A549 (cell line): ENCODE measurements around the gene AAK1. TPM values are rescaled to one million over a fixed set of nuclear protein-coding genes. Genes with fewer than 3 reads are reported as not detected.
A peak's percentile ranks its signal among the peaks of the same experiment; 100 is the strongest.

Experiments
- ATAC-seq, 2 experiments: fragments of 200-7000 bp in 1 of 2; fragments of >200 bp in 1 of 2; cut with Nextera tagmentation in 1 of 2; cut with Tn5 transposase in 1 of 2; 3 replicates each; pipeline versions ENCODE4 v1.8.0 to v1.9.1; 2018 to 2020; ENCODE audit warnings: mild to moderate bottlenecking in 1 of 2, moderate library complexity in 1 of 2
- CTCF ChIA-PET: fragments of 300-600 bp; sonication (Branson Sonifier 250); formaldehyde crosslinking; extraction: SDS; loops from one replicate; lab custom pipeline; 2021; ENCODE audit warnings: antibody characterized with exemption, inconsistent platforms; lab: Yijun Ruan, JAX
- POLR2A ChIA-PET: fragments of 350-600 bp; formaldehyde crosslinking; extraction: SDS; loops from one replicate; lab custom pipeline; 2021; ENCODE audit warnings: antibody characterized with exemption, inconsistent platforms; lab: Yijun Ruan, JAX
- DNase-seq, 2 experiments: peaks; one replicate each; pipeline versions ENCODE4 v3.0.0 to v3.0.0-alpha.2; 2011 to 2016; ENCODE audit warnings: low read depth in 1 of 2, low spot score in 1 of 2
- FAIRE-seq: peaks from 2 replicates; lab custom pipeline; 2011; peaks lifted over from hg19 to GRCh38; lab: Jason Lieb, UNC
- H3K27ac ChIP-seq, 2 experiments: fragments of >200 bp; sonication (Bioruptor Twin); formaldehyde crosslinking; 3 replicates each; pipeline ENCODE4 v1.5.1; 2016 to 2017
- H3K4me1 ChIP-seq: fragments of >200 bp; sonication (Bioruptor Twin); formaldehyde crosslinking; 3 replicates; pipeline ENCODE4 v1.6.1; 2016
- H3K4me2 ChIP-seq: fragments of >200 bp; sonication (Bioruptor Twin); formaldehyde crosslinking; 3 replicates; pipeline ENCODE4 v1.6.1; 2016
- H3K4me3 ChIP-seq: fragments of >200 bp; sonication (Bioruptor Twin); formaldehyde crosslinking; 3 replicates; pipeline ENCODE4 v1.5.1; 2016
- H3K9me3 ChIP-seq: fragments of >200 bp; sonication (Bioruptor Twin); formaldehyde crosslinking; 3 replicates; pipeline ENCODE4 v1.6.1; 2016
- CBX2 ChIP-seq: fragments of 200-600 bp; sonication (generic); IDR thresholded peaks from 2 replicates; pipeline ENCODE4 v1.6.1; 2016; ENCODE audit warnings: low read depth, mild to moderate bottlenecking, borderline replicate concordance
- CBX8 ChIP-seq: fragments of 200-600 bp; sonication (generic); IDR thresholded peaks from 2 replicates; pipeline ENCODE4 v1.6.1; 2016
- CHD2 ChIP-seq: fragments of 150-350 bp; IDR thresholded peaks from 2 replicates; pipeline ENCODE4 v1.6.1; 2014; ENCODE audit warnings: low read length; ENCODE audit not compliant: partially characterized antibody
- CHD4 ChIP-seq: fragments of 200-600 bp; sonication (generic); IDR thresholded peaks from 2 replicates; pipeline ENCODE4 v1.6.1; 2016; ENCODE audit warnings: antibody characterized with exemption, mild to moderate bottlenecking, borderline replicate concordance
- EHMT2 ChIP-seq: fragments of 200-600 bp; sonication (generic); IDR thresholded peaks from 2 replicates; pipeline ENCODE4 v1.6.1; 2016; ENCODE audit warnings: antibody characterized with exemption, low read depth, mild to moderate bottlenecking, moderate library complexity
- FOSL2 ChIP-seq, 2 experiments: fragments of 450-650 bp in 1 of 2; fragments of >200 bp in 1 of 2; sonication (Bioruptor Twin) in 1 of 2; formaldehyde crosslinking; IDR thresholded peaks; 2 replicates each; pipeline versions ENCODE4 v1.5.0 to v1.6.1; 2016 to 2020; ENCODE audit warnings: mild to moderate bottlenecking in 1 of 2, moderate library complexity in 1 of 2
- GATA3 ChIP-seq: IDR thresholded peaks from 2 replicates; pipeline ENCODE4 v1.6.1; 2012; ENCODE audit warnings: borderline replicate concordance
- HOXA7 ChIP-seq: fragments of 250-450 bp; sonication (Bioruptor Pico); IDR thresholded peaks from 2 replicates; pipeline ENCODE4 v1.5.0; 2020; ENCODE audit warnings: mild to moderate bottlenecking, moderate library complexity
- HOXB13 ChIP-seq: fragments of 250-450 bp; sonication (Bioruptor Pico); IDR thresholded peaks from 2 replicates; pipeline ENCODE4 v1.5.0; 2020; ENCODE audit warnings: low read depth, mild to moderate bottlenecking, moderate library complexity
- JUN ChIP-seq, 2 experiments: fragments of >200 bp; sonication (Bioruptor Twin); formaldehyde crosslinking; IDR thresholded peaks; 2 replicates in 1 of 2; 3 replicates in 1 of 2; pipeline ENCODE4 v1.6.1; 2016 to 2017
- JUNB ChIP-seq: fragments of >200 bp; sonication (Bioruptor Twin); formaldehyde crosslinking; IDR thresholded peaks from 2 replicates; pipeline ENCODE4 v1.6.1; 2016
- KDM5A ChIP-seq: fragments of 200-600 bp; sonication (generic); IDR thresholded peaks from 2 replicates; pipeline ENCODE4 v1.6.1; 2016; ENCODE audit warnings: antibody characterized with exemption, mild to moderate bottlenecking
- MAFK ChIP-seq: fragments of 450-650 bp; IDR thresholded peaks from 2 replicates; pipeline ENCODE4 v1.6.1; 2014; ENCODE audit not compliant: partially characterized antibody
- MAZ ChIP-seq: fragments of 150-350 bp; IDR thresholded peaks from 2 replicates; pipeline ENCODE4 v1.6.1; 2014; ENCODE audit warnings: antibody characterized with exemption, low read depth, low read length, borderline replicate concordance
- MYC ChIP-seq: IDR thresholded peaks from 2 replicates; pipeline ENCODE4 v1.6.1; 2012; ENCODE audit warnings: mild to moderate bottlenecking, inconsistent platforms, low read length, improper control_type of control experiment, borderline replicate concordance
- NFE2L2 ChIP-seq: fragments of 150-350 bp; conservative IDR thresholded peaks from 2 replicates; pipeline ENCODE4 v1.6.1; 2014; ENCODE audit warnings: low read length
- NPAS2 ChIP-seq: fragments of 250-450 bp; sonication (Bioruptor Pico); IDR thresholded peaks from 2 replicates; pipeline ENCODE4 v1.8.0; 2022; ENCODE audit warnings: mild to moderate bottlenecking, moderate library complexity, borderline replicate concordance
- PHF8 ChIP-seq: fragments of 200-600 bp; sonication (generic); IDR thresholded peaks from 2 replicates; pipeline ENCODE4 v1.6.1; 2016; ENCODE audit warnings: low read depth, mild to moderate bottlenecking, antibody characterized with exemption, moderate library complexity, borderline replicate concordance
- RCOR1 ChIP-seq: fragments of 150-350 bp; IDR thresholded peaks from 2 replicates; pipeline ENCODE4 v1.6.1; 2014; ENCODE audit warnings: antibody characterized with exemption, low read length, low read depth
- RFX5 ChIP-seq: fragments of 450-650 bp; IDR thresholded peaks from 2 replicates; pipeline ENCODE4 v1.7.1; 2014; ENCODE audit warnings: antibody characterized with exemption, mild to moderate bottlenecking, moderate library complexity
- TFCP2L1 ChIP-seq: fragments of 250-450 bp; sonication (Bioruptor Pico); IDR thresholded peaks from 2 replicates; pipeline ENCODE4 v1.5.0; 2021; ENCODE audit warnings: mild to moderate bottlenecking
- ZC3H11A ChIP-seq: fragments of 450-650 bp; IDR thresholded peaks from 2 replicates; pipeline ENCODE4 v1.6.1; 2014; ENCODE audit warnings: antibody characterized with exemption, mild to moderate bottlenecking
- ZFP36 ChIP-seq: fragments of 450-650 bp; IDR thresholded peaks from 2 replicates; pipeline ENCODE4 v1.6.1; 2014; ENCODE audit warnings: borderline replicate concordance; ENCODE audit not compliant: partially characterized antibody
- WGBS: methylation state at CpG from one replicate; pipeline ENCODE4 v1.1.6; 2017; ENCODE audit errors: missing lambda C conversion rate; 5-methylcytosine and 5-hydroxymethylcytosine counted together
- polyA plus RNA-seq, 4 experiments: library from polyadenylated mRNA; depleted of rRNA in 3 of 4; stranded (reverse); fragments of >200 nt; fragmentation: RNase III in 1 of 4; extraction: RNeasy Plus Mini Kit Qiagen cat#74134 plus additional on column Dnase treatment in 1 of 4; gene quantifications; 2 replicates in 3 of 4; 3 replicates in 1 of 4; pipeline ENCODE4 v1.2.3, GENCODE V29; 2011 to 2017
- TF ChIP-seq, protein P1 (sequence below): fragments of >200 bp; sonication (Bioruptor Twin); formaldehyde crosslinking; IDR thresholded peaks from 3 replicates; pipeline ENCODE4 v1.5.1; 2016
- TF ChIP-seq, protein P2 (sequence below): fragments of 150-350 bp; IDR thresholded peaks from 2 replicates; pipeline ENCODE4 v1.6.1; 2014; ENCODE audit warnings: low read depth, mild to moderate bottlenecking, low read length
- TF ChIP-seq, protein P3 (sequence below): IDR thresholded peaks from 2 replicates; pipeline ENCODE4 v1.6.1; 2012
- TF ChIP-seq, protein P4 (sequence below): fragments of 200-600 bp; sonication (generic); IDR thresholded peaks from 2 replicates; pipeline ENCODE4 v1.6.1; 2016; ENCODE audit warnings: antibody characterized with exemption, mild to moderate bottlenecking, moderate library complexity
- TF ChIP-seq, protein P5 (sequence below): fragments of >200 bp; sonication (Bioruptor Twin); formaldehyde crosslinking; IDR thresholded peaks from 3 replicates; pipeline ENCODE4 v1.6.1; 2016

The AAK1 gene
- polyA plus RNA-seq, 2 of the 4 experiments (the other 2 are of a cell fraction), result 15.9 to 25.7 TPM

DNA sequence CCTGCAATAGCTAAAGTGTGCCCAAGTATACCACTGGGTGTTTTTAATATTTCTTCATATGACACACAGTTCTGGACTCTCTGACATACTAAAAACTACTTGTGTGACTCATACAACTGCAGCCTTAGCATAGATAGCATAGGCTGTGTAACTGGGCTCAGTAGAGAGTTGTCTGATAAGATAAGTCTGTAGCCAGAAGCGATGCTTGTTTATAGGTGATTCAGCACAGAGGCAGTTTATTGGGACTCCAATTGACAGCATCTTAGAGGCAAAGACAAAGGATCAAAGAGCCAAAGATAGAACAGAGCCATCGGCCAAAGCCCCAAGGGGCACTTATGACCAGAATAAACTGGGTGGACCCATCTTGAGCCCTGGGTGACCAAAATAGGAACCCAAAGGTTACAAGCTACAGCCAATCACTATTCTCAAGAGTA, 42.3 kb downstream of the AAK1 start:
- peak; percentile 90 to 98 for ATAC-seq
- 0 out of 3 replicates have a peak, but pooled peaks cover 3% of the 10 kb centered on the region for H3K9me3 ChIP-seq
- peak overlapping the region in 1 of 2 experiments; percentile 10; a peak in 3 of 6 replicates for H3K27ac ChIP-seq
- peak; percentile 68 for FAIRE-seq
- H3K4me1 ChIP-seq, result peaks cover 26% of the 10 kb centered on the region
- no peak for TF ChIP-seq MYC
- TF ChIP-seq EHMT2, result no peak
- no peak for TF ChIP-seq HOXB13 (CRISPR knock-in tag)
- TF ChIP-seq CHD2, result no peak
- TF ChIP-seq CBX2, result no peak
- no peak for TF ChIP-seq NFE2L2
- no peak for TF ChIP-seq MAFK
- TF ChIP-seq, protein P1, sequence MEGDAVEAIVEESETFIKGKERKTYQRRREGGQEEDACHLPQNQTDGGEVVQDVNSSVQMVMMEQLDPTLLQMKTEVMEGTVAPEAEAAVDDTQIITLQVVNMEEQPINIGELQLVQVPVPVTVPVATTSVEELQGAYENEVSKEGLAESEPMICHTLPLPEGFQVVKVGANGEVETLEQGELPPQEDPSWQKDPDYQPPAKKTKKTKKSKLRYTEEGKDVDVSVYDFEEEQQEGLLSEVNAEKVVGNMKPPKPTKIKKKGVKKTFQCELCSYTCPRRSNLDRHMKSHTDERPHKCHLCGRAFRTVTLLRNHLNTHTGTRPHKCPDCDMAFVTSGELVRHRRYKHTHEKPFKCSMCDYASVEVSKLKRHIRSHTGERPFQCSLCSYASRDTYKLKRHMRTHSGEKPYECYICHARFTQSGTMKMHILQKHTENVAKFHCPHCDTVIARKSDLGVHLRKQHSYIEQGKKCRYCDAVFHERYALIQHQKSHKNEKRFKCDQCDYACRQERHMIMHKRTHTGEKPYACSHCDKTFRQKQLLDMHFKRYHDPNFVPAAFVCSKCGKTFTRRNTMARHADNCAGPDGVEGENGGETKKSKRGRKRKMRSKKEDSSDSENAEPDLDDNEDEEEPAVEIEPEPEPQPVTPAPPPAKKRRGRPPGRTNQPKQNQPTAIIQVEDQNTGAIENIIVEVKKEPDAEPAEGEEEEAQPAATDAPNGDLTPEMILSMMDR, result no peak
- TF ChIP-seq ZC3H11A, result no peak
- TF ChIP-seq KDM5A, result no peak
- no peak for TF ChIP-seq JUN (IDR thresholded peaks at IDR 0.05)
- no peak for TF ChIP-seq RCOR1
- TF ChIP-seq HOXA7 (CRISPR knock-in tag), result no peak
- TF ChIP-seq MAZ, result no peak
- TF ChIP-seq RFX5, result no peak
- TF ChIP-seq, protein P2, sequence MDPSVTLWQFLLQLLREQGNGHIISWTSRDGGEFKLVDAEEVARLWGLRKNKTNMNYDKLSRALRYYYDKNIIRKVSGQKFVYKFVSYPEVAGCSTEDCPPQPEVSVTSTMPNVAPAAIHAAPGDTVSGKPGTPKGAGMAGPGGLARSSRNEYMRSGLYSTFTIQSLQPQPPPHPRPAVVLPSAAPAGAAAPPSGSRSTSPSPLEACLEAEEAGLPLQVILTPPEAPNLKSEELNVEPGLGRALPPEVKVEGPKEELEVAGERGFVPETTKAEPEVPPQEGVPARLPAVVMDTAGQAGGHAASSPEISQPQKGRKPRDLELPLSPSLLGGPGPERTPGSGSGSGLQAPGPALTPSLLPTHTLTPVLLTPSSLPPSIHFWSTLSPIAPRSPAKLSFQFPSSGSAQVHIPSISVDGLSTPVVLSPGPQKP, result no peak
- peak; percentile 72; the same call in 1 of the 2 replicates for TF ChIP-seq GATA3
- TF ChIP-seq, protein P3, sequence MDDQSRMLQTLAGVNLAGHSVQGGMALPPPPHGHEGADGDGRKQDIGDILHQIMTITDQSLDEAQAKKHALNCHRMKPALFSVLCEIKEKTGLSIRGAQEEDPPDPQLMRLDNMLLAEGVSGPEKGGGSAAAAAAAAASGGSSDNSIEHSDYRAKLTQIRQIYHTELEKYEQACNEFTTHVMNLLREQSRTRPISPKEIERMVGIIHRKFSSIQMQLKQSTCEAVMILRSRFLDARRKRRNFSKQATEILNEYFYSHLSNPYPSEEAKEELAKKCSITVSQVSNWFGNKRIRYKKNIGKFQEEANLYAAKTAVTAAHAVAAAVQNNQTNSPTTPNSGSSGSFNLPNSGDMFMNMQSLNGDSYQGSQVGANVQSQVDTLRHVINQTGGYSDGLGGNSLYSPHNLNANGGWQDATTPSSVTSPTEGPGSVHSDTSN, result peak; percentile 41; the same call in 1 of the 2 replicates
- TF ChIP-seq CHD4, result no peak
- TF ChIP-seq, protein P4, sequence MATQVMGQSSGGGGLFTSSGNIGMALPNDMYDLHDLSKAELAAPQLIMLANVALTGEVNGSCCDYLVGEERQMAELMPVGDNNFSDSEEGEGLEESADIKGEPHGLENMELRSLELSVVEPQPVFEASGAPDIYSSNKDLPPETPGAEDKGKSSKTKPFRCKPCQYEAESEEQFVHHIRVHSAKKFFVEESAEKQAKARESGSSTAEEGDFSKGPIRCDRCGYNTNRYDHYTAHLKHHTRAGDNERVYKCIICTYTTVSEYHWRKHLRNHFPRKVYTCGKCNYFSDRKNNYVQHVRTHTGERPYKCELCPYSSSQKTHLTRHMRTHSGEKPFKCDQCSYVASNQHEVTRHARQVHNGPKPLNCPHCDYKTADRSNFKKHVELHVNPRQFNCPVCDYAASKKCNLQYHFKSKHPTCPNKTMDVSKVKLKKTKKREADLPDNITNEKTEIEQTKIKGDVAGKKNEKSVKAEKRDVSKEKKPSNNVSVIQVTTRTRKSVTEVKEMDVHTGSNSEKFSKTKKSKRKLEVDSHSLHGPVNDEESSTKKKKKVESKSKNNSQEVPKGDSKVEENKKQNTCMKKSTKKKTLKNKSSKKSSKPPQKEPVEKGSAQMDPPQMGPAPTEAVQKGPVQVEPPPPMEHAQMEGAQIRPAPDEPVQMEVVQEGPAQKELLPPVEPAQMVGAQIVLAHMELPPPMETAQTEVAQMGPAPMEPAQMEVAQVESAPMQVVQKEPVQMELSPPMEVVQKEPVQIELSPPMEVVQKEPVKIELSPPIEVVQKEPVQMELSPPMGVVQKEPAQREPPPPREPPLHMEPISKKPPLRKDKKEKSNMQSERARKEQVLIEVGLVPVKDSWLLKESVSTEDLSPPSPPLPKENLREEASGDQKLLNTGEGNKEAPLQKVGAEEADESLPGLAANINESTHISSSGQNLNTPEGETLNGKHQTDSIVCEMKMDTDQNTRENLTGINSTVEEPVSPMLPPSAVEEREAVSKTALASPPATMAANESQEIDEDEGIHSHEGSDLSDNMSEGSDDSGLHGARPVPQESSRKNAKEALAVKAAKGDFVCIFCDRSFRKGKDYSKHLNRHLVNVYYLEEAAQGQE, result no peak
- TF ChIP-seq PHF8, result no peak
- TF ChIP-seq CBX8, result no peak
- TF ChIP-seq FOSL2 (IDR thresholded peaks at IDR 0.05), result peak; percentile 57
- peak; percentile 70 for TF ChIP-seq FOSL2 (CRISPR knock-in tag; IDR thresholded peaks at IDR 0.05)
- no peak for TF ChIP-seq ZFP36
- peak; percentile 40 for TF ChIP-seq JUNB
- no peak for TF ChIP-seq TFCP2L1 (CRISPR knock-in tag)
- TF ChIP-seq NPAS2, result no peak
- TF ChIP-seq, protein P5, sequence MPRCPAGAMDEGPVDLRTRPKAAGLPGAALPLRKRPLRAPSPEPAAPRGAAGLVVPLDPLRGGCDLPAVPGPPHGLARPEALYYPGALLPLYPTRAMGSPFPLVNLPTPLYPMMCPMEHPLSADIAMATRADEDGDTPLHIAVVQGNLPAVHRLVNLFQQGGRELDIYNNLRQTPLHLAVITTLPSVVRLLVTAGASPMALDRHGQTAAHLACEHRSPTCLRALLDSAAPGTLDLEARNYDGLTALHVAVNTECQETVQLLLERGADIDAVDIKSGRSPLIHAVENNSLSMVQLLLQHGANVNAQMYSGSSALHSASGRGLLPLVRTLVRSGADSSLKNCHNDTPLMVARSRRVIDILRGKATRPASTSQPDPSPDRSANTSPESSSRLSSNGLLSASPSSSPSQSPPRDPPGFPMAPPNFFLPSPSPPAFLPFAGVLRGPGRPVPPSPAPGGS, result no peak
- peak; percentile 63 for DNase-seq
- WGBS, result 8% methylated on average over 2 of the region's 2 CpGs
- no peak overlapping the region for H3K4me3 ChIP-seq
- H3K4me2 ChIP-seq, result peak overlapping the region; percentile 53
- ChIA-PET CTCF (interaction anchor here (0.8 to 2.0 kb wide), 3 partner anchors 10 to 124 kb away, joined by 3 to 8 read pairs (median 5); no protein-coding TSS in a partner anchor), POLR2A (no interaction called here)
